ENCODE results near the gene MOSPD3.

- TF ChIP-seq CTCF (IDR thresholded peaks at IDR 0.05) (peak in 1 of 2 donors; percentile 31), POLR2AphosphoS5 (IDR thresholded peaks at IDR 0.05) (no peak)
Measured at GRCh38 chr7:100604028-100604975, 8.0 kb upstream of the MOSPD3 start.
